ENCODE measurements around the gene SEMA4A. TPM values are rescaled to one million over a fixed set of nuclear protein-coding genes. Genes with fewer than 3 reads are reported as not detected.

SEMA4A gene
- total RNA-seq, 1 experiment from 2014 or later, result 1.5 TPM

GRCh38 chr1:156212130-156212529 lies 58.7 kb downstream of the SEMA4A start:
- DNase-seq (ENCODE audit: unreplicated experiment), result no peak
- Mint-ChIP-seq H3K27me3 (ENCODE audit: insufficient read depth, unreplicated experiment) (no peaks in the 10 kb centered on the region), H3K4me1 (ENCODE audit: insufficient read depth, unreplicated experiment) (peaks cover 14% of the 10 kb centered on the region), H3K27ac (ENCODE audit: low read depth, unreplicated experiment) (peak overlapping the region; percentile 96), H3K9me3 (ENCODE audit: unreplicated experiment) (no peaks in the 10 kb centered on the region), H3K36me3 (ENCODE audit: insufficient read depth, unreplicated experiment) (peaks cover 32% of the 10 kb centered on the region), H3K4me3 (ENCODE audit: unreplicated experiment) (peak overlapping the region; percentile 97)
- CTCF ChIA-PET, result interaction anchor here (0.6 to 4.5 kb wide), 7 partner anchors 13 to 121 kb away, joined by 3 to 57 read pairs (median 9); no protein-coding TSS in a partner anchor
- POLR2A ChIA-PET, result interaction anchor here (0.7 to 5.1 kb wide), 29 partner anchors 9 to 1131 kb away, joined by 3 to 131 read pairs (median 6); partner anchors contain the start of genes ARHGEF2, BGLAP, KHDC4 and SLC25A44
- no peak for TF ChIP-seq CTCF (IDR thresholded peaks at IDR 0.05; ENCODE audit: unreplicated experiment)
- intact Hi-C loops (cut with micrococcal nuclease), result loop anchor here (5.0 kb wide), 1 partner anchor 65 kb away; no protein-coding TSS in a partner anchor
- BruUV-seq (replicated peaks), result no TSS peak

GRCh38 chr1:156212833-156213643 lies 59.7 kb downstream of the SEMA4A start, which contains the start of gene PMF1:
Gene PMF1, plus strand, starts transcription at chr1:156213007. Its CDS starts 9 bp downstream, at chr1:156213016.
- H3K36me3 Mint-ChIP-seq (ENCODE audit: insufficient read depth, unreplicated experiment), result peaks cover 23% of the 10 kb centered on the region
- ChIA-PET CTCF (interaction anchor here (0.6 to 4.5 kb wide), 15 partner anchors 13 to 1154 kb away, joined by 3 to 57 read pairs (median 5); no protein-coding TSS in a partner anchor), POLR2A (interaction anchor here (0.7 to 5.1 kb wide), 48 partner anchors 9 to 1276 kb away, joined by 3 to 131 read pairs (median 6); partner anchors contain the start of genes ARHGEF2, BGLAP, GLMP and KHDC4)
- no peak for TF ChIP-seq CTCF (IDR thresholded peaks at IDR 0.05; ENCODE audit: unreplicated experiment)
- H3K4me1 Mint-ChIP-seq (ENCODE audit: insufficient read depth, unreplicated experiment), result peaks cover 21% of the 10 kb centered on the region
- intact Hi-C loops (cut with micrococcal nuclease), result loop anchor here (5.0 kb wide), 1 partner anchor 66 kb away; no protein-coding TSS in a partner anchor
- peak; percentile 99 for DNase-seq (ENCODE audit: unreplicated experiment)
- H3K27me3 Mint-ChIP-seq (ENCODE audit: insufficient read depth, unreplicated experiment), result no peaks in the 10 kb centered on the region
- TSS peak; percentile 75 for BruUV-seq (replicated peaks)
- H3K4me3 Mint-ChIP-seq (ENCODE audit: unreplicated experiment), result peak within 1 kb of the TSS; percentile 97
- peak within 1 kb of the TSS; percentile 96 for H3K27ac Mint-ChIP-seq (ENCODE audit: low read depth, unreplicated experiment)
- no peaks in the 10 kb centered on the region for H3K9me3 Mint-ChIP-seq (ENCODE audit: unreplicated experiment)

- peak overlapping the region; percentile 96 for H3K27ac Mint-ChIP-seq (ENCODE audit: low read depth, unreplicated experiment)
- H3K4me3 Mint-ChIP-seq (ENCODE audit: unreplicated experiment), result peak overlapping the region; percentile 97
- CTCF ChIA-PET, result interaction anchor here (0.8 to 4.5 kb wide), 11 partner anchors 12 to 123 kb away, joined by 3 to 57 read pairs (median 5); no protein-coding TSS in a partner anchor
- POLR2A ChIA-PET, result interaction anchor here (0.5 to 5.1 kb wide), 34 partner anchors 11 to 1276 kb away, joined by 3 to 131 read pairs (median 8); partner anchors contain the start of genes ARHGEF2, BGLAP, GLMP and KHDC4
- no peaks in the 10 kb centered on the region for H3K9me3 Mint-ChIP-seq (ENCODE audit: unreplicated experiment)
- DNase-seq (ENCODE audit: unreplicated experiment), result no peak
- H3K4me1 Mint-ChIP-seq (ENCODE audit: insufficient read depth, unreplicated experiment), result peaks cover 24% of the 10 kb centered on the region
- no peak for TF ChIP-seq CTCF (IDR thresholded peaks at IDR 0.05; ENCODE audit: unreplicated experiment)
- H3K27me3 Mint-ChIP-seq (ENCODE audit: insufficient read depth, unreplicated experiment), result no peaks in the 10 kb centered on the region
- no TSS peak for BruUV-seq (replicated peaks)
- intact Hi-C loops (cut with micrococcal nuclease), result loop anchor here (5.0 kb wide), 1 partner anchor 66 kb away; no protein-coding TSS in a partner anchor
- peaks cover 18% of the 10 kb centered on the region for H3K36me3 Mint-ChIP-seq (ENCODE audit: insufficient read depth, unreplicated experiment)
Measured at GRCh38 chr1:156213644-156213966, 60.2 kb downstream of the SEMA4A start.

All from MCF 10A (cell line).